ENCODE results near the gene ALKAL2.

- TF ChIP-seq POLR2AphosphoS5 (IDR thresholded peaks at IDR 0.05; ENCODE audit: insufficient read depth, low read depth, low read length) (no peak), CTCF (IDR thresholded peaks at IDR 0.05; ENCODE audit: extremely low read depth in 1 of 2, insufficient read depth in 1 of 2, low read depth in 1 of 2, low read length in 2 of 2) (no peak), FOS (IDR thresholded peaks at IDR 0.05; ENCODE audit: borderline replicate concordance, insufficient read depth, low read length) (no peak), EZH2 (IDR thresholded peaks at IDR 0.05; ENCODE audit: borderline replicate concordance, low read depth, low read length, severe bottlenecking) (peak; percentile 90)
Measured at GRCh38 chr2:287911-288757, at the start of gene ALKAL2.
